H1 (cell line): ENCODE measurements around the gene PSPH. TPM values are rescaled to one million over a fixed set of nuclear protein-coding genes. Genes with fewer than 3 reads are reported as not detected.

ENCODE experiments used
- CTCF ChIA-PET: fragments of 300-600 bp; sonication (Branson Sonifier 250); formaldehyde crosslinking; loops from one replicate; lab custom pipeline; 2021; ENCODE audit not compliant: partially characterized antibody; lab: Charles Lee
- POLR2A ChIA-PET: fragments of 300-600 bp; sonication (Branson Sonifier 250); formaldehyde crosslinking; loops from one replicate; lab custom pipeline; 2021; ENCODE audit warnings: inconsistent platforms; ENCODE audit not compliant: partially characterized antibody; lab: Charles Lee
- DNase-seq, 2 experiments: peaks; one replicate each; pipeline versions ENCODE4 v3.0.0 to v3.0.0-alpha.2; 2010 to 2022; ENCODE audit warnings: low spot score in 2 of 2, low read depth in 1 of 2, mixed read lengths in 1 of 2
- FAIRE-seq: peaks from 2 replicates; lab custom pipeline; 2011; peaks lifted over from hg19 to GRCh38; lab: Jason Lieb, UNC
- H2AFZ ChIP-seq: 2 replicates; pipeline ENCODE4 v1.8.1; 2012; ENCODE audit warnings: low read length, inconsistent platforms
- H2AK5ac ChIP-seq: 2 replicates; pipeline ENCODE4 v1.6.1; 2013; ENCODE audit warnings: low read depth, low read length
- H2BK120ac ChIP-seq: replicated peaks from 2 replicates; pipeline ENCODE3; 2013; ENCODE audit warnings: low read depth, low read length, inconsistent platforms
- H2BK12ac ChIP-seq: 2 replicates; pipeline ENCODE4 v1.6.1; 2013; ENCODE audit warnings: low read depth, low read length
- H2BK15ac ChIP-seq: 2 replicates; pipeline ENCODE4 v1.6.1; 2013; ENCODE audit warnings: low read length
- H2BK20ac ChIP-seq: 2 replicates; pipeline ENCODE4 v1.6.1; 2013; ENCODE audit warnings: low read length
- H2BK5ac ChIP-seq: 2 replicates; pipeline ENCODE4 v1.6.1; 2013; ENCODE audit warnings: low read depth, low read length
- H3K14ac ChIP-seq: 2 replicates; pipeline ENCODE4 v1.6.1; 2013; ENCODE audit warnings: inconsistent platforms; ENCODE audit not compliant: insufficient read length
- H3K18ac ChIP-seq: 2 replicates; pipeline ENCODE4 v1.6.1; 2013; ENCODE audit warnings: low read length; ENCODE audit errors: extremely low read depth
- H3K23ac ChIP-seq: 2 replicates; pipeline ENCODE4 v1.6.1; 2013; ENCODE audit warnings: inconsistent platforms; ENCODE audit not compliant: insufficient read length
- H3K23me2 ChIP-seq: 2 replicates; pipeline ENCODE4 v1.6.1; 2013; ENCODE audit warnings: low read depth, low read length
- H3K27ac ChIP-seq: 2 replicates; pipeline ENCODE4 v1.6.1; 2011; ENCODE audit warnings: low read depth, low read length, inconsistent platforms
- H3K27me3 ChIP-seq, 4 experiments: replicated peaks in 1 of 4; 1 replicate in 1 of 4; 2 replicates in 3 of 4; pipeline versions ENCODE4 v1.6.1 to v1.8.1; 2011 to 2013; ENCODE audit warnings: low read length in 3 of 4, mild to moderate bottlenecking in 3 of 4, inconsistent platforms in 2 of 4, mixed read lengths in 2 of 4, moderate library complexity in 1 of 4; ENCODE audit not compliant: control insufficient read depth in 3 of 4, insufficient read depth in 3 of 4; ENCODE audit errors: extremely low read depth in 1 of 4
- H3K36me3 ChIP-seq, 4 experiments: 2 replicates each; pipeline versions ENCODE4 v1.6.1 to v1.8.1; 2011 to 2013; ENCODE audit warnings: mild to moderate bottlenecking in 4 of 4, low read length in 3 of 4, moderate library complexity in 2 of 4, control low read depth in 1 of 4, inconsistent platforms in 1 of 4; ENCODE audit not compliant: insufficient read depth in 4 of 4, control insufficient read depth in 2 of 4
- H3K4ac ChIP-seq: replicated peaks from 2 replicates; pipeline ENCODE3; 2013; ENCODE audit warnings: low read length, low read depth, mixed read lengths, inconsistent platforms; ENCODE audit not compliant: insufficient read length
- H3K4me1 ChIP-seq, 4 experiments: replicated peaks in 1 of 4; 1 replicate in 1 of 4; 2 replicates in 3 of 4; pipeline versions ENCODE4 v1.6.1 to v1.8.1; 2011 to 2013; ENCODE audit warnings: low read length in 3 of 4, inconsistent platforms in 2 of 4, mixed read lengths in 1 of 4; ENCODE audit not compliant: insufficient read depth in 4 of 4, control insufficient read depth in 3 of 4
- H3K4me2 ChIP-seq, 2 experiments: 2 replicates each; pipeline versions ENCODE4 v1.6.1 to v1.8.1; 2011 to 2013; ENCODE audit warnings: low read depth in 2 of 2, low read length in 2 of 2, control low read depth in 1 of 2, inconsistent platforms in 1 of 2, mild to moderate bottlenecking in 1 of 2; ENCODE audit not compliant: insufficient read depth in 1 of 2
- H3K4me3 ChIP-seq, 4 experiments: fragments of 200-600, 300-600 bp in 1 of 4; sonication (generic), shearing (Covaris generic), sonication (Bioruptor Twin) in 1 of 4; 2 replicates each; pipeline versions ENCODE4 v1.5.1 to v1.8.1; 2011 to 2016; ENCODE audit warnings: low read length in 4 of 4, low read depth in 3 of 4, control low read depth in 2 of 4, inconsistent platforms in 2 of 4, mild to moderate bottlenecking in 2 of 4, mixed read lengths in 1 of 4, moderate library complexity in 1 of 4; ENCODE audit not compliant: insufficient read depth in 2 of 4; ENCODE audit errors: extremely low read depth in 1 of 4
- H3K56ac ChIP-seq: replicated peaks from 2 replicates; pipeline ENCODE3; 2013; ENCODE audit warnings: low read depth, mild to moderate bottlenecking, mixed read lengths, low read length, inconsistent platforms; ENCODE audit not compliant: insufficient read length
- H3K79me1 ChIP-seq: 2 replicates; pipeline ENCODE4 v1.6.1; 2013; ENCODE audit warnings: low read depth, low read length, control low read depth
- H3K79me2 ChIP-seq, 2 experiments: 2 replicates each; pipeline versions ENCODE4 v1.6.1 to v1.8.1; 2012 to 2013; ENCODE audit warnings: low read length in 2 of 2, mild to moderate bottlenecking in 2 of 2, inconsistent platforms in 1 of 2; ENCODE audit not compliant: insufficient read depth in 2 of 2, control insufficient read depth in 1 of 2
- H3K9ac ChIP-seq, 4 experiments: replicated peaks in 1 of 4; 1 replicate in 1 of 4; 2 replicates in 3 of 4; pipeline versions ENCODE4 v1.6.1 to v1.8.1; 2011 to 2013; ENCODE audit warnings: low read depth in 3 of 4, low read length in 3 of 4, control low read depth in 2 of 4, mild to moderate bottlenecking in 2 of 4, moderate library complexity in 2 of 4, inconsistent platforms in 1 of 4; ENCODE audit errors: extremely low read depth in 1 of 4
- H3K9me3 ChIP-seq, 2 experiments: 2 replicates each; pipeline versions ENCODE4 v1.6.1 to v1.8.1; 2012 to 2013; ENCODE audit warnings: mild to moderate bottlenecking in 2 of 2, moderate library complexity in 2 of 2, control low read depth in 1 of 2, inconsistent platforms in 1 of 2, low read depth in 1 of 2, low read length in 1 of 2, mixed read lengths in 1 of 2; ENCODE audit not compliant: insufficient read depth in 2 of 2
- H4K20me1 ChIP-seq, 2 experiments: replicated peaks in 1 of 2; 2 replicates each; pipeline versions ENCODE3 to v1.8.1; 2011 to 2013; ENCODE audit warnings: inconsistent platforms in 2 of 2, low read length in 2 of 2, mild to moderate bottlenecking in 1 of 2; ENCODE audit not compliant: insufficient read depth in 2 of 2, control insufficient read depth in 1 of 2
- H4K5ac ChIP-seq: 2 replicates; pipeline ENCODE4 v1.6.1; 2013; ENCODE audit warnings: low read length, low read depth, mixed read lengths, inconsistent platforms; ENCODE audit not compliant: insufficient read length
- H4K8ac ChIP-seq: 2 replicates; pipeline ENCODE4 v1.8.0; 2013; ENCODE audit warnings: mild to moderate bottlenecking, moderate library complexity, low read length, inconsistent platforms; ENCODE audit not compliant: insufficient read depth; ENCODE audit errors: extremely low read depth
- H4K91ac ChIP-seq: replicated peaks from 2 replicates; pipeline ENCODE3; 2013; ENCODE audit warnings: low read length, mixed read lengths, inconsistent platforms; ENCODE audit not compliant: insufficient read length
- BCL11A ChIP-seq, 2 experiments: IDR thresholded peaks; one replicate each; pipeline ENCODE4 v1.6.1; 2011; ENCODE audit warnings: low read depth in 2 of 2, low read length in 2 of 2, mild to moderate bottlenecking in 2 of 2
- GTF2F1 ChIP-seq: IDR thresholded peaks from 2 replicates; pipeline ENCODE4 v1.6.1; 2012; ENCODE audit warnings: low read depth, low read length, improper control_type of control experiment, borderline replicate concordance
- SIRT6 ChIP-seq: IDR thresholded peaks from one replicate; pipeline ENCODE4 v1.7.1; 2012; ENCODE audit warnings: low read length, inconsistent platforms
- WGBS, 2 experiments: shearing (Covaris generic) in 1 of 2; methylation state at CpG; one replicate each; pipeline versions ENCODE4 v1.1.6 to v1.1.7; 2013 to 2015; ENCODE audit warnings: low lambda C conversion rate in 2 of 2, mixed read lengths in 2 of 2, inconsistent platforms in 1 of 2, low coverage in 1 of 2, missing lambda C conversion rate in 1 of 2; ENCODE audit not compliant: insufficient replicate concordance in 2 of 2, insufficient coverage in 1 of 2, insufficient read length in 1 of 2; ENCODE audit errors: extremely low coverage in 1 of 2, missing lambda C conversion rate in 1 of 2; 5-methylcytosine and 5-hydroxymethylcytosine counted together
- polyA plus RNA-seq, 7 experiments: library from polyadenylated mRNA; depleted of rRNA in 3 of 7; stranded (reverse) in 5 of 7; unstranded in 2 of 7; fragments of >200 nt in 5 of 7; fragments of 200-250 nt in 2 of 7; gene quantifications; 1 replicate in 5 of 7; 2 replicates in 1 of 7; 4 replicates in 1 of 7; pipeline versions ENCODE4 v1.2.1 to v1.2.3, GENCODE V29; 2011 to 2013; ENCODE audit warnings: missing spikeins in 2 of 7, mixed read lengths in 2 of 7
- total RNA-seq: library from RNA; stranded (reverse); fragmentation: NEBNext Ultra II Directional; extraction: Animal tissue kit (Norgen Biotek cat#: 25700); gene quantifications from 2 replicates; pipeline ENCODE4 v1.2.1, GENCODE V29; 2021

Gene PSPH
- total and polyA plus RNA-seq, 2 of the 8 experiments (the other 6 are each of a cell fraction or from before 2014, with no cell fraction given): 31.0 to 64.8 TPM

- no peak overlapping the region for H2BK5ac ChIP-seq
- no peak overlapping the region for H3K27ac ChIP-seq
- H3K56ac ChIP-seq: no peak overlapping the region
- no peaks in the 10 kb centered on the region for H3K79me1 ChIP-seq
- POLR2A ChIA-PET: interaction anchor here (2.4 kb wide), 1 partner anchor 9 kb away, joined by 7 read pairs; no protein-coding TSS in a partner anchor
- no peaks in the 10 kb centered on the region for H4K20me1 ChIP-seq
- no peak overlapping the region for H2BK12ac ChIP-seq
- no peak overlapping the region for H2BK15ac ChIP-seq
- no peaks in the 10 kb centered on the region for H3K79me2 ChIP-seq
- no peak overlapping the region for H3K9ac ChIP-seq
- no peak overlapping the region for H2BK120ac ChIP-seq
- FAIRE-seq: no peak
- no peaks in the 10 kb centered on the region for H3K4me1 ChIP-seq
- H3K23ac ChIP-seq: no peak overlapping the region
- no peak overlapping the region for H2BK20ac ChIP-seq
- H2AK5ac ChIP-seq: no peak overlapping the region
- no peaks in the 10 kb centered on the region for H3K27me3 ChIP-seq
- no peak overlapping the region for H2AFZ ChIP-seq
- H4K8ac ChIP-seq: no peak overlapping the region
- CTCF ChIA-PET: no interaction called here
- H3K23me2 ChIP-seq: no peaks in the 10 kb centered on the region
- no peak overlapping the region for H3K14ac ChIP-seq
- H3K4ac ChIP-seq: no peak overlapping the region
- H3K4me2 ChIP-seq: no peak overlapping the region
- no peaks in the 10 kb centered on the region for H3K9me3 ChIP-seq
- H4K91ac ChIP-seq: no peak overlapping the region
- no peak for DNase-seq
- no peak overlapping the region for H3K18ac ChIP-seq
- no peak overlapping the region for H4K5ac ChIP-seq
- 95% methylated on average over 3 of the region's 3 CpGs; no CpG with 5 or more reads in 1 of the 2 experiments for WGBS, 2 experiments
- H3K4me3 ChIP-seq: no peak overlapping the region
- peaks cover 2 to 42% (median 20%) of the 10 kb centered on the region in 4 experiments; a peak in 7 of 8 replicates for H3K36me3 ChIP-seq
- no peak for TF ChIP-seq SIRT6
- no peak for TF ChIP-seq BCL11A (IDR thresholded peaks at IDR 0.05; ENCODE audit: low read depth in 2 of 2, low read length in 2 of 2)
- no peak for TF ChIP-seq GTF2F1
Observed at GRCh38 chr7:55980266-55980665, 71.0 kb downstream of the PSPH start.
